Fibroblast of lung (primary cell): Measurements from ENCODE around the gene ARL2BP.

Experiments
- EZH2 ChIP-seq: IDR thresholded peaks from 2 replicates; pipeline ENCODE4 v1.5.1; 2012; ENCODE audit warnings: low read length, control low read depth, mild to moderate bottlenecking; ENCODE audit errors: missing control alignments
- TF ChIP-seq, protein P1 (sequence below), 2 donors: IDR thresholded peaks in 1 of 2; conservative IDR thresholded peaks in 1 of 2; 1 replicate in 1 of 2; 2 replicates in 1 of 2; pipeline ENCODE4 v1.5.1; 2011 to 2012; ENCODE audit warnings: low read length in 2 of 2, control low read depth in 1 of 2, inconsistent platforms in 1 of 2, low read depth in 1 of 2, mild to moderate bottlenecking in 1 of 2

DNA sequence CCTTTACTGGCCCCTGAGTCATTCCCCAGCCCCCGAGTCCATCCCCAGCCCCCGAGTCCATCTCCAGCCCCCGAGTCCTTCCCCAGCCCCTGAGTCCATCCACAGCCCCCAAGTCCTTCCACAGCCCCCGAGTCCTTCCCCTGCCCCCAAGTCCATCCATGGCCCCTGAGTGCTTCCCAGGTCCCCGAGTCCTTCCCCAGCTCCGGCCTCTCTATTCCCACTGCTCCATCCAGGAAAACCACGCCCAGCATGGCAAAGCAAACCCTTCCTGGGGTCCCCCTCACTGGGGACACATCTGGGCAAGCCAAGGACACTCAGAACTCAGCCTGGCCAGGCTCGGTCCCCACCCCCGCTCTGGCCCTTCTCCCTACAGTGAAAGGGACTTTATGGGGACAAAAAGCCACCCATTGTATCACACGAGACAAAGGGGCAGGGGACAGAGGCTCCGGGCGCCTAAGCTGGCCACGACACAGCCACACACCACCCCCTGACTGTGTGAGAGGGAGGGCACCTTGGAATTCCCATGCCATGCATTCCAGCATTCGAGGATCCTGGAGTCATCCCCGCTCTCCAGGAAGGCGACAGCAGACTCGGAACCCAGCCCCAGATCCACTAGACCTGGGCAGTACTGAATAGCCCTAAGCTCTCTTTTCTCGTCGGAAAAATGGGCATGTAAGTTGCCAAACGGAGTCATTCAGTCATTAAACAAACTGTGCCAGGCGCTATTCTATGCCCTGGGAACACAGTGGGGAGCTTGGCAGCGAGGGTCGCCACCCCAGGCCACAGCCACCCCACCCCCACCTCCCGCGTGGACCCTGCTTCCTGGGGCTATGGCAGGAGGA, 25.4 kb downstream of the ARL2BP start:
- TF ChIP-seq, protein P1, sequence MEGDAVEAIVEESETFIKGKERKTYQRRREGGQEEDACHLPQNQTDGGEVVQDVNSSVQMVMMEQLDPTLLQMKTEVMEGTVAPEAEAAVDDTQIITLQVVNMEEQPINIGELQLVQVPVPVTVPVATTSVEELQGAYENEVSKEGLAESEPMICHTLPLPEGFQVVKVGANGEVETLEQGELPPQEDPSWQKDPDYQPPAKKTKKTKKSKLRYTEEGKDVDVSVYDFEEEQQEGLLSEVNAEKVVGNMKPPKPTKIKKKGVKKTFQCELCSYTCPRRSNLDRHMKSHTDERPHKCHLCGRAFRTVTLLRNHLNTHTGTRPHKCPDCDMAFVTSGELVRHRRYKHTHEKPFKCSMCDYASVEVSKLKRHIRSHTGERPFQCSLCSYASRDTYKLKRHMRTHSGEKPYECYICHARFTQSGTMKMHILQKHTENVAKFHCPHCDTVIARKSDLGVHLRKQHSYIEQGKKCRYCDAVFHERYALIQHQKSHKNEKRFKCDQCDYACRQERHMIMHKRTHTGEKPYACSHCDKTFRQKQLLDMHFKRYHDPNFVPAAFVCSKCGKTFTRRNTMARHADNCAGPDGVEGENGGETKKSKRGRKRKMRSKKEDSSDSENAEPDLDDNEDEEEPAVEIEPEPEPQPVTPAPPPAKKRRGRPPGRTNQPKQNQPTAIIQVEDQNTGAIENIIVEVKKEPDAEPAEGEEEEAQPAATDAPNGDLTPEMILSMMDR (conservative IDR thresholded peaks at IDR 0.05 in 1 of 2, IDR thresholded peaks at IDR 0.05 in 1 of 2; ENCODE audit: low read depth in 1 of 2, low read length in 2 of 2) = no peak
- no peak for TF ChIP-seq EZH2
